Measurements from ENCODE around the gene ULBP1.
"Not testable (repeated sequence)": the region's sequence is repeated elsewhere in the genome, so short reads cannot be mapped to it uniquely, and the experiment has no call there.

- TF ChIP-seq EZH2 (IDR thresholded peaks at IDR 0.05); POLR2AphosphoS5 (IDR thresholded peaks at IDR 0.05; ENCODE audit: borderline replicate concordance, low read depth, low read length); FOXP2 (optimal IDR thresholded peaks at IDR 0.05; ENCODE audit: control extremely low read depth, extremely low read length, insufficient read depth): not testable (repeated sequence)
Observed at GRCh38 chr6:150003599-150003998, 39.9 kb downstream of the ULBP1 start.

Measured in SK-N-MC (cell line).